ENCODE data around the gene NEDD8.

The NEDD8 gene

DNA sequence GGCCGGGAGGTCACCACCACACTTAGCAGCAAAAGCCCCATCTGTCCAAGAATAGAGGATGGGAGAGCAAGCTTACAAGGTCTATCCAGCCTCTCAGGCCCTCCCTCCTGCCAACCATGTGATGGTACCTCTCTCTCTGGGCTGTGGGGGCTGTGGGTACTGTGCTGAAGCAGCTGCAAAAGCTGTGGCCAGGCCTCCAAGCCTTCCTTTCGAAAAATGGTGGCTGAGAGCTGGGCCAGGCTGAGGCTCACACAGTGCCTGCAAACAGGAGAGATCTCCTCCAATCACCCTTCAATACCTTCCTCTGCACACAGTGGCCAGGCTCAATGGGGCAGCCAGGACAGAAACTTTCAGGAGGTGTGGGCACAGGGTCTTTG lies 44.6 kb downstream of the NEDD8 start:
- H4K91ac ChIP-seq (ENCODE audit: low read depth, low read length, poor library complexity), result no peak overlapping the region
- H3K9ac ChIP-seq (ENCODE audit: low read depth, low read length, poor library complexity), result no peak overlapping the region
- WGBS, 2 donors (ENCODE audit: extremely low coverage in 2 of 2, insufficient read length in 2 of 2, insufficient replicate concordance in 1 of 2), result no CpG with 5 or more reads among the region's 2 CpGs
- H4K8ac ChIP-seq (ENCODE audit: low read depth, low read length), result no peak overlapping the region
- no peak for DNase-seq (ENCODE audit: low spot score)
- peak overlapping the region; percentile 92 for H3K4me2 ChIP-seq (ENCODE audit: insufficient read depth, low read length, poor library complexity, severe bottlenecking)
- H2AK5ac ChIP-seq (ENCODE audit: low read depth, low read length), result no peak overlapping the region
- H3K4me3 ChIP-seq (ENCODE audit: low read length in 2 of 2), result peak overlapping the region; percentile 33 to 79
- H2BK5ac ChIP-seq (ENCODE audit: low read length), result no peak overlapping the region
- H3K14ac ChIP-seq (ENCODE audit: low read length), result no peak overlapping the region
- no peak overlapping the region for H2BK15ac ChIP-seq (ENCODE audit: low read length)
- H3K4me1 ChIP-seq (ENCODE audit: control insufficient read depth in 2 of 2, insufficient read depth in 1 of 2, low read depth in 1 of 2, low read length in 2 of 2), result peaks cover 4 to 7% of the 10 kb centered on the region in 2 donors
- H2BK120ac ChIP-seq (ENCODE audit: low read depth, low read length), result no peak overlapping the region
- H3K23ac ChIP-seq (ENCODE audit: low read depth, low read length, poor library complexity), result no peak overlapping the region
- H3K9me3 ChIP-seq (replicated peaks in 1 of 2; ENCODE audit: control insufficient read depth in 2 of 2, insufficient read depth in 1 of 2, low read depth in 1 of 2, low read length in 2 of 2), result no peaks in the 10 kb centered on the region
- no peak overlapping the region for H3K27ac ChIP-seq (replicated peaks; ENCODE audit: low read length)
- peaks cover 7% of the 10 kb centered on the region for H3K79me1 ChIP-seq (ENCODE audit: low read depth, low read length)
- no peaks in the 10 kb centered on the region for H3K27me3 ChIP-seq (ENCODE audit: control insufficient read depth in 3 of 3, insufficient read depth in 3 of 3, low read depth in 1 of 3, low read length in 3 of 3)
- H2BK12ac ChIP-seq (ENCODE audit: low read length), result no peak overlapping the region
- peaks cover 51 to 77% of the 10 kb centered on the region in 2 donors for H3K36me3 ChIP-seq (replicated peaks in 1 of 2; ENCODE audit: control insufficient read depth in 2 of 2, insufficient read depth in 2 of 2, low read length in 2 of 2)
- H3K18ac ChIP-seq (ENCODE audit: low read length), result no peak overlapping the region
- H3K4ac ChIP-seq (ENCODE audit: low read length), result no peak overlapping the region
- no peak overlapping the region for H2AFZ ChIP-seq (ENCODE audit: low read length)

DNA sequence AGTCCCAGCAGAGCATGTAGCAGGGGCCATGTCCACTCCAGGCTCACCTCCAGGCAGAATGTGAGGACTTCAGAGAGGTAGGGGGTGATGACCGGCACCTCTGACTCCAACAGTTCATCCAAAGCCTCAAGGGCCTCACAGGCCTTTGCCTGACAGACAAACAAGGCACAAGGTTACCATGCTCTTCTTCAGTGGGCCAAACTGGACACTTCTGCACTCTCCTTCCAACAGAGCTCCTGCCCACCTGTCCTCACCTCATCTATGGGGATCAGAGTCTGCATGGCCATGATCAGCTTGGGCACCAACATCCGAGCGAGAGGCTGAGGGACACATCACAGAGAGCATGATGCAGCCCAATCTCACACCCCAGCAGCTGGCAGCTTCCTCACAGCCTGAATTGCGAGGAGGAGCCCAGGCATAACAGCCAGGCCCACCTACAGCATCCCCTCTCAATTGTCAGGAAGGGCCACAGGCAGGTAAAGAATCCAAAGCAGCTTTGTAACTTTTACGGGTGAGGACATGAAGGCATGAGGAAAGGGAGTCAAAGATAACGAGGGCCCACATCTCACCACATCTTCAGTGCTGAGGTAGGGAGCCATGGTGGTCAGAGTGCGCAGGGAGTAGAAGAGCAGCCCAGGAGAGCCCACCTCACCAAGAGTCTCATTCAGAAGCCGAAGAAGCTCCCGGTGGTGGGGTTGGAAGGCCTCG lies 45.2 kb downstream of the NEDD8 start:
- H4K91ac ChIP-seq (ENCODE audit: low read depth, low read length, poor library complexity), result no peak overlapping the region
- no peak overlapping the region for H3K4me2 ChIP-seq (ENCODE audit: insufficient read depth, low read length, poor library complexity, severe bottlenecking)
- no peak overlapping the region for H4K8ac ChIP-seq (ENCODE audit: low read depth, low read length)
- no peak overlapping the region for H3K18ac ChIP-seq (ENCODE audit: low read length)
- H3K4me1 ChIP-seq (ENCODE audit: control insufficient read depth in 2 of 2, insufficient read depth in 1 of 2, low read depth in 1 of 2, low read length in 2 of 2), result peaks cover 4 to 7% of the 10 kb centered on the region in 2 donors
- H2AK5ac ChIP-seq (ENCODE audit: low read depth, low read length), result no peak overlapping the region
- no peak overlapping the region for H2BK12ac ChIP-seq (ENCODE audit: low read length)
- no peak for DNase-seq (ENCODE audit: low spot score)
- H3K9me3 ChIP-seq (replicated peaks in 1 of 2; ENCODE audit: control insufficient read depth in 2 of 2, insufficient read depth in 1 of 2, low read depth in 1 of 2, low read length in 2 of 2), result no peaks in the 10 kb centered on the region
- H2BK15ac ChIP-seq (ENCODE audit: low read length), result no peak overlapping the region
- peaks cover 51 to 77% of the 10 kb centered on the region in 2 donors for H3K36me3 ChIP-seq (replicated peaks in 1 of 2; ENCODE audit: control insufficient read depth in 2 of 2, insufficient read depth in 2 of 2, low read length in 2 of 2)
- H3K27ac ChIP-seq (replicated peaks; ENCODE audit: low read length), result no peak overlapping the region
- H3K4me3 ChIP-seq (ENCODE audit: low read length in 2 of 2), result peak overlapping the region in 1 of 2 donors; percentile 79
- H2AFZ ChIP-seq (ENCODE audit: low read length), result no peak overlapping the region
- H3K79me1 ChIP-seq (ENCODE audit: low read depth, low read length), result peaks cover 7% of the 10 kb centered on the region
- no peak overlapping the region for H2BK5ac ChIP-seq (ENCODE audit: low read length)
- no peak overlapping the region for H3K9ac ChIP-seq (ENCODE audit: low read depth, low read length, poor library complexity)
- H3K27me3 ChIP-seq (ENCODE audit: control insufficient read depth in 3 of 3, insufficient read depth in 3 of 3, low read depth in 1 of 3, low read length in 3 of 3), result no peaks in the 10 kb centered on the region
- no peak overlapping the region for H3K4ac ChIP-seq (ENCODE audit: low read length)
- no peak overlapping the region for H3K14ac ChIP-seq (ENCODE audit: low read length)
- no peak overlapping the region for H2BK120ac ChIP-seq (ENCODE audit: low read depth, low read length)
- no peak overlapping the region for H3K23ac ChIP-seq (ENCODE audit: low read depth, low read length, poor library complexity)
- no CpG with 5 or more reads among the region's 10 CpGs for WGBS, 2 donors (ENCODE audit: extremely low coverage in 2 of 2, insufficient read length in 2 of 2, insufficient replicate concordance in 1 of 2)

DNA sequence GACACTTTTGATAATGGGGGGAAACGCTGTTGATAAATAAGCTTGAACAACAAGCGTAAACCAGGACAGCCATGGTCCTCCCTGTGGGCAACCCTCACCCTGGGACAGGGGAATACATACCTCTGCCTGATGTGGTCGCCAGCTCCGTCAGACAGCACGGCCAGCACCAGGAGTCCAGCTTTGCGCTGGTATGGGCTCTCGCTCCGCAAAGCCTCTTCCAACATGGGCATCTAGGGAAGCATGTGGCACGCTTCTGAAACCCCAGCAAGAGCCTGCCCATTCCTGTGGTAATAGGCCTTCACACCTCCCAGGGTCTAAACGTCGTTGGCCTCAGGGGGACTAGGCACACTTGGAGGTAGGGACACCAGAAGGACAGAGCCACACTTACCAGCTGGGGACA lies 46.4 kb downstream of the NEDD8 start:
- Histone ChIP-seq H3K36me3 (replicated peaks in 1 of 2; ENCODE audit: control insufficient read depth in 2 of 2, insufficient read depth in 2 of 2, low read length in 2 of 2) (peaks cover 58 to 80% of the 10 kb centered on the region in 2 donors), H4K8ac (ENCODE audit: low read depth, low read length) (no peak overlapping the region), H3K4me1 (ENCODE audit: control insufficient read depth in 2 of 2, insufficient read depth in 1 of 2, low read depth in 1 of 2, low read length in 2 of 2) (peaks cover 4 to 7% of the 10 kb centered on the region in 2 donors), H3K27me3 (ENCODE audit: control insufficient read depth in 3 of 3, insufficient read depth in 3 of 3, low read depth in 1 of 3, low read length in 3 of 3) (no peaks in the 10 kb centered on the region), H3K4me2 (ENCODE audit: insufficient read depth, low read length, poor library complexity, severe bottlenecking) (no peak overlapping the region), H2BK120ac (ENCODE audit: low read depth, low read length) (no peak overlapping the region), H3K18ac (ENCODE audit: low read length) (no peak overlapping the region), H4K91ac (ENCODE audit: low read depth, low read length, poor library complexity) (no peak overlapping the region), H2BK12ac (ENCODE audit: low read length) (no peak overlapping the region), H3K9ac (ENCODE audit: low read depth, low read length, poor library complexity) (no peak overlapping the region), H3K27ac (replicated peaks; ENCODE audit: low read length) (no peak overlapping the region), H2BK15ac (ENCODE audit: low read length) (no peak overlapping the region), H3K23ac (ENCODE audit: low read depth, low read length, poor library complexity) (peak overlapping the region; percentile 44), H2AFZ (ENCODE audit: low read length) (no peak overlapping the region), H3K79me1 (ENCODE audit: low read depth, low read length) (peaks cover 7% of the 10 kb centered on the region), H3K4ac (ENCODE audit: low read length) (no peak overlapping the region), H2AK5ac (ENCODE audit: low read depth, low read length) (no peak overlapping the region), H2BK5ac (ENCODE audit: low read length) (no peak overlapping the region), H3K4me3 (ENCODE audit: low read length in 2 of 2) (peak overlapping the region in 1 of 2 donors; percentile 24), H3K14ac (ENCODE audit: low read length) (no peak overlapping the region), H3K9me3 (replicated peaks in 1 of 2; ENCODE audit: control insufficient read depth in 2 of 2, insufficient read depth in 1 of 2, low read depth in 1 of 2, low read length in 2 of 2) (no peaks in the 10 kb centered on the region)
- no peak for DNase-seq (ENCODE audit: low spot score)
- no CpG with 5 or more reads among the region's 11 CpGs for WGBS, 2 donors (ENCODE audit: extremely low coverage in 2 of 2, insufficient read length in 2 of 2, insufficient replicate concordance in 1 of 2)

DNA sequence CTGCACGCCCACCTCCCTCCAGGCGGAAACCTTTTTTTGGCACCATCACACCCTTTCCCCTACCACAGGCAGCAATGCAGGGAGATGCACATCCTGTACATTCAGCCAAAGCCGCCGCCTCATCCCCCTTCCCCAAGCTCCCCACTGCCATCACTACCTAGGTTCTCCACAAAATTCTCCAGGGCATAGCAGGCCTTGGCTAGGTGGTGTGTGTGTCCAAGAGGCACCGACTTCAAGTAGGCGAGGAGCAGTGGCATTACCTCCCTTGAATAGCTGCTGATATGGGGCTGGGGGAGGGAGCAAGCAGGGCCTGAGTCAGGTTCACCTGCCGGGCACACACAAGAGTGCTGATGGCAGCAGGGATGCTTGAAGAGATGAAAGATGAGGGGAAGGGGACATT lies 47.1 kb downstream of the NEDD8 start:
- no peaks in the 10 kb centered on the region for H3K9me3 ChIP-seq (replicated peaks in 1 of 2; ENCODE audit: control insufficient read depth in 2 of 2, insufficient read depth in 1 of 2, low read depth in 1 of 2, low read length in 2 of 2)
- no peak overlapping the region for H2BK15ac ChIP-seq (ENCODE audit: low read length)
- H2BK5ac ChIP-seq (ENCODE audit: low read length), result peak overlapping the region; percentile 20
- H3K4me2 ChIP-seq (ENCODE audit: insufficient read depth, low read length, poor library complexity, severe bottlenecking), result no peak overlapping the region
- H3K27me3 ChIP-seq (ENCODE audit: control insufficient read depth in 3 of 3, insufficient read depth in 3 of 3, low read depth in 1 of 3, low read length in 3 of 3), result no peaks in the 10 kb centered on the region
- no peak overlapping the region for H2AFZ ChIP-seq (ENCODE audit: low read length)
- H2BK120ac ChIP-seq (ENCODE audit: low read depth, low read length), result no peak overlapping the region
- H4K8ac ChIP-seq (ENCODE audit: low read depth, low read length), result no peak overlapping the region
- H2AK5ac ChIP-seq (ENCODE audit: low read depth, low read length), result no peak overlapping the region
- H2BK12ac ChIP-seq (ENCODE audit: low read length), result no peak overlapping the region
- WGBS, 2 donors (ENCODE audit: extremely low coverage in 2 of 2, insufficient read length in 2 of 2, insufficient replicate concordance in 1 of 2), result no CpG with 5 or more reads among the region's 7 CpGs
- DNase-seq (ENCODE audit: low spot score), result no peak
- no peak overlapping the region for H3K4ac ChIP-seq (ENCODE audit: low read length)
- no peak overlapping the region for H3K18ac ChIP-seq (ENCODE audit: low read length)
- no peak overlapping the region for H4K91ac ChIP-seq (ENCODE audit: low read depth, low read length, poor library complexity)
- no peak overlapping the region for H3K4me3 ChIP-seq (ENCODE audit: low read length in 2 of 2)
- H3K9ac ChIP-seq (ENCODE audit: low read depth, low read length, poor library complexity), result peak overlapping the region; percentile 34
- no peak overlapping the region for H3K23ac ChIP-seq (ENCODE audit: low read depth, low read length, poor library complexity)
- H3K36me3 ChIP-seq (replicated peaks in 1 of 2; ENCODE audit: control insufficient read depth in 2 of 2, insufficient read depth in 2 of 2, low read length in 2 of 2), result peaks cover 63 to 80% of the 10 kb centered on the region in 2 donors
- H3K4me1 ChIP-seq (ENCODE audit: control insufficient read depth in 2 of 2, insufficient read depth in 1 of 2, low read depth in 1 of 2, low read length in 2 of 2), result peaks cover 4 to 7% of the 10 kb centered on the region in 2 donors
- no peak overlapping the region for H3K14ac ChIP-seq (ENCODE audit: low read length)
- peaks cover 11% of the 10 kb centered on the region for H3K79me1 ChIP-seq (ENCODE audit: low read depth, low read length)
- H3K27ac ChIP-seq (replicated peaks; ENCODE audit: low read length), result no peak overlapping the region
